Measurements from ENCODE around the gene MSRB1. TPM values are rescaled to one million over a fixed set of nuclear protein-coding genes. Genes with fewer than 3 reads are reported as not detected.

The MSRB1 gene
- total and polyA plus RNA-seq, 2 of the 13 experiments (the other 11 are each of a cell fraction or from before 2014, with no cell fraction given), result 32.1 to 75.4 TPM

DNA sequence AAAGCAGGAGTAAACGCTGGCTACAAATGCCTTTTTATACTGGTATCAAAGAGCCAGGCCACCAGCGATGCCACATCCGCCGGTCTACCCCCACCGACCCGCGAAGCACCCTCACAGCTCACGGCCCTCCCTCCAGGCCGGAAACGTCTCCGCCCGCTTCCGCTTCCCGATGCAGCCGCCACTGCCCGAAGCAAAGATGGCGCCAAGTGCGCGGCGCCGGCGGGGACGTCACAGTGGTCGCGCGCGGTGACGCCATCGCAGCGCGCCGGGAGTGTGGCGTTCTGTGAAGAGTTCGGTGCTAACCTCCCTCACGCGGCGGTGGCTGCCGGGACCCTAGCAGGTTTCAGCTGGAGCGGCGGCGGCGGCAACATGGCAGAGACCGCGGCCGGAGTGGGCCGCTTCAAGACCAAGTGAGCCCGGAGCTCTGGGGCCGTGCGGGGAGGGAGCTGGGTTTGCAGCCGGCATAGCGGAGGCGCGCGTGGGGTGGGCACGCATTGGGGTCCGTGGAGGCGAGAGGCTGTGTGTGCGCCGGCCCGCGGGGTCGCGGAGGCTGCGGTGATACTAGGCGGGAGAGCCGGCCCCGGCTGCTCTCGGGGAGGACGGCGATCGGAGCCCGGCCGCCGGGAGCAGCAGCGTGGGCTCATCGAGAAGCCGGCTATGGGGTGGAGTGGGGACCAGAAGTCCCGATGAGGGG lies 28.9 kb upstream of the MSRB1 start, which contains the start of gene TBL3 (continued):
- TF ChIP-seq BRD4 (CRISPR knock-in tag; IDR thresholded peaks at IDR 0.05) (peak; percentile 85), ISX (CRISPR knock-in tag; conservative IDR thresholded peaks at IDR 0.05) (no peak), ZNF331 (CRISPR knock-in tag; IDR thresholded peaks at IDR 0.05) (peak; percentile 94), TBP (CRISPR knock-in tag; IDR thresholded peaks at IDR 0.05) (peak; percentile 98), SUZ12 (IDR thresholded peaks at IDR 0.05; ENCODE audit: low read depth, low read length) (no peak; the same call in 1 of the 2 replicates), PLRG1 (conservative IDR thresholded peaks at IDR 0.05) (no peak), ZNF207 (IDR thresholded peaks at IDR 0.05; ENCODE audit: borderline replicate concordance) (no peak), SOX13 (IDR thresholded peaks at IDR 0.05) (peak; percentile 23; the same call in 1 of the 2 replicates), SOX13 (CRISPR knock-in tag; conservative IDR thresholded peaks at IDR 0.05 in 1 of 2, IDR thresholded peaks at IDR 0.05 in 1 of 2) (peak in 1 of 2 experiments; percentile 52; a peak in 1 of 4 replicates), ZNF772 (CRISPR knock-in tag; IDR thresholded peaks at IDR 0.05) (peak; percentile 74; the same call in 1 of the 2 replicates), XBP1 (CRISPR knock-in tag; IDR thresholded peaks at IDR 0.05) (no peak), SP4 (CRISPR knock-in tag; IDR thresholded peaks at IDR 0.05) (peak; percentile 97), SOX6 (IDR thresholded peaks at IDR 0.05) (no peak), SOX6 (CRISPR knock-in tag; IDR thresholded peaks at IDR 0.05) (peak; percentile 84), ZNF547 (CRISPR knock-in tag; IDR thresholded peaks at IDR 0.05) (peak; percentile 80; the same call in 1 of the 2 replicates), FLYWCH1 (CRISPR knock-in tag; IDR thresholded peaks at IDR 0.05) (no peak), HMG20A (CRISPR knock-in tag; IDR thresholded peaks at IDR 0.05; ENCODE audit: borderline replicate concordance) (0 out of 2 replicates have a peak, but pooled peaks have one; percentile 21), ZNF562 (CRISPR knock-in tag; IDR thresholded peaks at IDR 0.05; ENCODE audit: borderline replicate concordance) (no peak), MEIS1 (CRISPR knock-in tag; IDR thresholded peaks at IDR 0.05; ENCODE audit: borderline replicate concordance) (peak; percentile 95; the same call in 1 of the 2 replicates)
- TF ChIP-seq, protein P1, sequence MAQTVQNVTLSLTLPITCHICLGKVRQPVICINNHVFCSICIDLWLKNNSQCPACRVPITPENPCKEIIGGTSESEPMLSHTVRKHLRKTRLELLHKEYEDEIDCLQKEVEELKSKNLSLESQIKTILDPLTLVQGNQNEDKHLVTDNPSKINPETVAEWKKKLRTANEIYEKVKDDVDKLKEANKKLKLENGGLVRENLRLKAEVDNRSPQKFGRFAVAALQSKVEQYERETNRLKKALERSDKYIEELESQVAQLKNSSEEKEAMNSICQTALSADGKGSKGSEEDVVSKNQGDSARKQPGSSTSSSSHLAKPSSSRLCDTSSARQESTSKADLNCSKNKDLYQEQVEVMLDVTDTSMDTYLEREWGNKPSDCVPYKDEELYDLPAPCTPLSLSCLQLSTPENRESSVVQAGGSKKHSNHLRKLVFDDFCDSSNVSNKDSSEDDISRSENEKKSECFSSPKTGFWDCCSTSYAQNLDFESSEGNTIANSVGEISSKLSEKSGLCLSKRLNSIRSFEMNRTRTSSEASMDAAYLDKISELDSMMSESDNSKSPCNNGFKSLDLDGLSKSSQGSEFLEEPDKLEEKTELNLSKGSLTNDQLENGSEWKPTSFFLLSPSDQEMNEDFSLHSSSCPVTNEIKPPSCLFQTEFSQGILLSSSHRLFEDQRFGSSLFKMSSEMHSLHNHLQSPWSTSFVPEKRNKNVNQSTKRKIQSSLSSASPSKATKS (CRISPR knock-in tag; IDR thresholded peaks at IDR 0.05), result peak; percentile 74; the same call in 1 of the 2 replicates
- TF ChIP-seq, protein P2, sequence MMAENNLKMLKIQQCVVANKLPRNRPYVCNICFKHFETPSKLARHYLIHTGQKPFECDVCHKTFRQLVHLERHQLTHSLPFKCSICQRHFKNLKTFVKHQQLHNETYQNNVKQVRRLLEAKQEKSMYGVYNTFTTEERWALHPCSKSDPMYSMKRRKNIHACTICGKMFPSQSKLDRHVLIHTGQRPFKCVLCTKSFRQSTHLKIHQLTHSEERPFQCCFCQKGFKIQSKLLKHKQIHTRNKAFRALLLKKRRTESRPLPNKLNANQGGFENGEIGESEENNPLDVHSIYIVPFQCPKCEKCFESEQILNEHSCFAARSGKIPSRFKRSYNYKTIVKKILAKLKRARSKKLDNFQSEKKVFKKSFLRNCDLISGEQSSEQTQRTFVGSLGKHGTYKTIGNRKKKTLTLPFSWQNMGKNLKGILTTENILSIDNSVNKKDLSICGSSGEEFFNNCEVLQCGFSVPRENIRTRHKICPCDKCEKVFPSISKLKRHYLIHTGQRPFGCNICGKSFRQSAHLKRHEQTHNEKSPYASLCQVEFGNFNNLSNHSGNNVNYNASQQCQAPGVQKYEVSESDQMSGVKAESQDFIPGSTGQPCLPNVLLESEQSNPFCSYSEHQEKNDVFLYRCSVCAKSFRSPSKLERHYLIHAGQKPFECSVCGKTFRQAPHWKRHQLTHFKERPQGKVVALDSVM (CRISPR knock-in tag; IDR thresholded peaks at IDR 0.05), result peak; percentile 82
- TF ChIP-seq, protein P3, sequence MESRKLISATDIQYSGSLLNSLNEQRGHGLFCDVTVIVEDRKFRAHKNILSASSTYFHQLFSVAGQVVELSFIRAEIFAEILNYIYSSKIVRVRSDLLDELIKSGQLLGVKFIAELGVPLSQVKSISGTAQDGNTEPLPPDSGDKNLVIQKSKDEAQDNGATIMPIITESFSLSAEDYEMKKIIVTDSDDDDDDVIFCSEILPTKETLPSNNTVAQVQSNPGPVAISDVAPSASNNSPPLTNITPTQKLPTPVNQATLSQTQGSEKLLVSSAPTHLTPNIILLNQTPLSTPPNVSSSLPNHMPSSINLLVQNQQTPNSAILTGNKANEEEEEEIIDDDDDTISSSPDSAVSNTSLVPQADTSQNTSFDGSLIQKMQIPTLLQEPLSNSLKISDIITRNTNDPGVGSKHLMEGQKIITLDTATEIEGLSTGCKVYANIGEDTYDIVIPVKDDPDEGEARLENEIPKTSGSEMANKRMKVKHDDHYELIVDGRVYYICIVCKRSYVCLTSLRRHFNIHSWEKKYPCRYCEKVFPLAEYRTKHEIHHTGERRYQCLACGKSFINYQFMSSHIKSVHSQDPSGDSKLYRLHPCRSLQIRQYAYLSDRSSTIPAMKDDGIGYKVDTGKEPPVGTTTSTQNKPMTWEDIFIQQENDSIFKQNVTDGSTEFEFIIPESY (CRISPR knock-in tag; IDR thresholded peaks at IDR 0.05), result peak; percentile 75
- TF ChIP-seq, protein P4, sequence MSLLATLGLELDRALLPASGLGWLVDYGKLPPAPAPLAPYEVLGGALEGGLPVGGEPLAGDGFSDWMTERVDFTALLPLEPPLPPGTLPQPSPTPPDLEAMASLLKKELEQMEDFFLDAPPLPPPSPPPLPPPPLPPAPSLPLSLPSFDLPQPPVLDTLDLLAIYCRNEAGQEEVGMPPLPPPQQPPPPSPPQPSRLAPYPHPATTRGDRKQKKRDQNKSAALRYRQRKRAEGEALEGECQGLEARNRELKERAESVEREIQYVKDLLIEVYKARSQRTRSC (CRISPR knock-in tag; IDR thresholded peaks at IDR 0.05; ENCODE audit: low read depth), result peak; percentile 87; the same call in 1 of the 2 replicates
- TF ChIP-seq, protein P5, sequence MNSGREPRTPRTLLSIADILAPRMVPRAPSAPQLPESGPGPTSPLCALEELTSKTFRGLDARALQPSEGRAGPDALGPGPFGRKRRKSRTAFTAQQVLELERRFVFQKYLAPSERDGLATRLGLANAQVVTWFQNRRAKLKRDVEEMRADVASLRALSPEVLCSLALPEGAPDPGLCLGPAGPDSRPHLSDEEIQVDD (CRISPR knock-in tag; IDR thresholded peaks at IDR 0.05; ENCODE audit: borderline replicate concordance), result 0 out of 2 replicates have a peak, but pooled peaks have one; percentile 69

Measured in HepG2 (cell line).